ENCODE measurements around the gene SLC36A1.

The SLC36A1 gene

DNA sequence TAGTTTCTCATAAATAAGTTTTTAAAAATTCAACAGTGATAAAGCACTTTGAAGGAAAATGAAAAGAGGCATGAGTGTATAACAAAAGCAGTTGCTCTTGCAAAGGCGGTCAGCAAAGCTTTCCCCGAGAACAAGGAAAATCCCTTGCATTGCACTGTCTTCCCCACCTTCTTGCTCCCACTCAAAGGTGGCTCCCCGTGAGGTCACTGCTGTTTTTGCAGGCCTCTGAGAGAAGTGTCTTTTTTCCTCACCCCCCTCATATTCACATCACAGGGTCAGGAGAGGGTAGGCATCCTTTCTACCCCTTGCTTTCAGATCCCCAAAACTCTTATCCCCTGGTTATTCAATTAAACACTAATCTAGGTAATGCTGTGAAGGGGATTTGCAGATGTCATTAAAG lies 15.2 kb upstream of the SLC36A1 start:
- no peak for TF ChIP-seq BHLHE40 (IDR thresholded peaks at IDR 0.05; ENCODE audit: borderline replicate concordance)
- POLR2A ChIA-PET = no interaction called here
- CTCF ChIA-PET = no interaction called here
- no peak for DNase-seq (ENCODE audit: extremely low spot score)

DNA sequence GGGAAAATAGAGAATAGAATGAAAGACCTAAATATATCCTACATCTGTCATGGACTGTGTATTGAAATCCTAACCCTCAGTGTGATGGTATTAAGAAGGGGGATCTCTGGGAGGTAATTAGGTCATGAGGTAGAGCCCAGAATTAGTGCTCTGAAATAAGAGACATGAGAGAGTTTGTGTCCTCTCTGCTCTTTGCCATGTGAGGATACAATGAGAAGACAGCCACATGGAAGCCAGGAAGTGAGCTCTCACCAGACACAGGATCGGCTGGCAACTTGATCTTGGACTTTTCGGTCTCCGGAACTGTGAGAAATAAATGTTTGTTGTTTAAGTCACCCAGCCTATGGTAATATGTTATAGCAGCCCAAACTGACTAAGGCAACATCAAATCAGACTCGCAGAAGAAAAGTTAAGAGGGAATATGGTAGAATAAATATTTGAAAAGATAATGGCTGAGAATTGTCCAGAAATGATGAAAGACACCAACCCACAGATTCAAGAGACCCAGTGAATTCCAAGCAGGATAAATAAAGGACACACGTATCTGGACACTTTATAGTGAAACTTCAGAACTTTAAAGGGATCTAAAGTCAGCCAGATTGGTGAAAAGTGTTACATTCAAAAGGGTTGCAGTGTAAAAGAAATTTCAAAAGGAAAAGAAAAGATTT lies 12.7 kb upstream of the SLC36A1 start:
- TF ChIP-seq ELF4 (IDR thresholded peaks at IDR 0.05) (no peak), SUZ12 (IDR thresholded peaks at IDR 0.05) (no peak), L3MBTL2 (conservative IDR thresholded peaks at IDR 0.05) (no peak), ARNT (IDR thresholded peaks at IDR 0.05) (no peak), TARDBP (IDR thresholded peaks at IDR 0.05) (no peak), FOXA1 (IDR thresholded peaks at IDR 0.05) (no peak), BHLHE40 (IDR thresholded peaks at IDR 0.05; ENCODE audit: borderline replicate concordance) (no peak)
- DNase-seq (ENCODE audit: extremely low spot score) = no peak
- POLR2A ChIA-PET = no interaction called here
- CTCF ChIA-PET = no interaction called here

DNA sequence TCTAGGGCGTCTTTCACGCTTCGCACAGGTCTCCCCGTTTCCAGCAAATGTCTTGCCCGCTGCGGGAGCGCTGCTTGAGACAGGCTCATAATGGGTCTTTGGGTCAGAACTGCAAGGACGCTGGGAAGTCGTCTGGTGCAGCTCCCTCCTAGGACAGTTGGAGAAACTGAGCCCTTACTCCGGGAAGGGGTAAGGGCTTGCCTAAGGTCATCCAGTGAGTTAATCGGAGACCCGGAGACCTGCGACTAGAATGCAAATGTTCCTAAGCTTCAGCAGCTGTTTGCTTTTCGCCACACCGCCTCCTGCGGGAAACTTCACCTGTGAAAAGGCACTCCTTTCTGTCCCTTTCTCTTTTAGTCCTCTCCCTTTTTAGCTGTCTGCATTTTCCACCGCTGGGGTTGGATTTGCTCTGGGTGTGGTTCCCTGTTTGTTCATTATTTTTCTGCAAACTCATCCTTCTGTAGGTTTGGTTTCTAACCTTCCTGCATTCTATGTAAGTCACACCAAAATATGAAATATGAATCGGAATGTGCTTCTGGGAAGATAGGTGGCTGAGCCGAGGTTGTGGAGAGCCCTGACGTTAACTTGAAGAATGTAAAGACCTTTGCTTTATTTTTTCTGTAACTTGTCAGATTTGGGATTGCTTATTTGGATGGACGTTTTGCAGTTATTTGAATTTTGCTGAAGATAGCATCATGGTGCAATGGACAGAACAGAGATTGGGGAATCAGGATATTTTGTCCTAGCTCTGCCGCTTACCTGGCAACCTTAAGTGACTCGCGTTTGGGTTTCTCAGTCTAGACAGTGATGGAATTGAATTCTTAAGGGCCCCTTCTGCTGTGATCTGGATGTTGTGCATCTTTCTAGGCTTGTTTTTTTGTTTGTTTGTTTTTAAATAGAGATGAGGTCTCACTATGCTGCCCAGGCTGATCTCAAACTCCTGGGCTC lies 909 bp downstream of the SLC36A1 start:
- ChIA-PET POLR2A (interaction anchor here (1.8 kb wide), 1 partner anchor 204 kb away, joined by 4 read pairs; no protein-coding TSS in a partner anchor), CTCF (interaction anchor here (0.7 to 2.2 kb wide), 8 partner anchors 11 to 210 kb away, joined by 3 to 14 read pairs (median 5); no protein-coding TSS in a partner anchor)
- no peak for TF ChIP-seq FOXM1 (IDR thresholded peaks at IDR 0.05; ENCODE audit: borderline replicate concordance)
- TF ChIP-seq L3MBTL2 (conservative IDR thresholded peaks at IDR 0.05) = no peak
- no peak for TF ChIP-seq LEF1 (IDR thresholded peaks at IDR 0.05; ENCODE audit: borderline replicate concordance)
- no peak for TF ChIP-seq HDGF (IDR thresholded peaks at IDR 0.05; ENCODE audit: borderline replicate concordance)
- no peak for TF ChIP-seq ELF4 (IDR thresholded peaks at IDR 0.05)
- no peak for TF ChIP-seq SUZ12 (IDR thresholded peaks at IDR 0.05)
- peak; percentile 14 for DNase-seq (ENCODE audit: extremely low spot score)

DNA sequence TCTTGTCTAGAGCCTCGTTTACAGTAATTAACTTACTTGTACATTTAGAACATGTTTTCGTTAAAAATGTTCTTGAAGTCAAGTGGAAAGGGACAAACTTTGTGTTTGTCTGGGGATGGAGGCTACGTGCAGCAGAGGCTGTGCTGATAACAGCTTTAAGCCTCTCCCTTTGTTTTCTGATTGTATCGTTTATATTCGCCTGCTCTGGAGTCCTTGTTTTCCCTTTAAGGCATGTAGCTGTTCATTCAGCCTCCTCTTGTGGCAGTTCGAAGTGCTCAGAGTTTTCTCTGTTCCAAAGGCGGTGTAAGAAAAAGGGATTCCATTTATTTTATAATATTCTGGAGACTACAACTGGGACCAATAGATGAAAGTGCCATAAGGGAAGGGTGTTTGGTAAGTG lies 1.9 kb downstream of the SLC36A1 start:
- ChIA-PET CTCF (interaction anchor here (1.0 kb wide), 2 partner anchors 10 to 203 kb away, joined by 4 to 5 read pairs; no protein-coding TSS in a partner anchor), POLR2A (no interaction called here)
- no peak for DNase-seq (ENCODE audit: extremely low spot score)
- TF ChIP-seq L3MBTL2 (conservative IDR thresholded peaks at IDR 0.05) = no peak
- no peak for TF ChIP-seq SP1 (IDR thresholded peaks at IDR 0.05)
- TF ChIP-seq FOXK2 (IDR thresholded peaks at IDR 0.05) = no peak
- no peak for TF ChIP-seq HDGF (IDR thresholded peaks at IDR 0.05; ENCODE audit: borderline replicate concordance)
- TF ChIP-seq ARNT (IDR thresholded peaks at IDR 0.05) = no peak
- TF ChIP-seq CTBP1 (IDR thresholded peaks at IDR 0.05; ENCODE audit: borderline replicate concordance) = no peak
- no peak for TF ChIP-seq FOXA1 (IDR thresholded peaks at IDR 0.05)
- no peak for TF ChIP-seq BHLHE40 (IDR thresholded peaks at IDR 0.05; ENCODE audit: borderline replicate concordance)
- TF ChIP-seq TARDBP (IDR thresholded peaks at IDR 0.05) = no peak
- no peak for TF ChIP-seq LEF1 (IDR thresholded peaks at IDR 0.05; ENCODE audit: borderline replicate concordance)
- TF ChIP-seq FOXM1 (IDR thresholded peaks at IDR 0.05; ENCODE audit: borderline replicate concordance) = no peak
- no peak for TF ChIP-seq ELF4 (IDR thresholded peaks at IDR 0.05)

DNA sequence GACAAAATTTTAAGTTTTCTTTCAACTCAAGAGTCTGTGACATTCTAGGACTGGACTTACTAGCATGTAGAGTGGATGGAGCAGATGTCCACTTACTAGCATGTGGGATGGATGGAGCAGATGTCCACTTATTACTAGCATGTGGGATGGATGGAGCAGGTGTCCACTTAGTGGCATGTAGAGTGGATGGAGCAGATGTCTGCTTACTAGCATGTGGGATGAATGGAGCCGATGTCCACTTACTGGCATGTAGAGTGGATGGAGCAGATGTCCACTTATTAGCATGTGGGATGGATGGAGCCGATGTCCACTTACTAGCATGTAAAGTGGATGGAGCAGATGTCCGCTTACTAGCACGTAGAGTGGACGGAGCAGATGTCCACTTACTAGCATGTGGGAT lies 2.4 kb downstream of the SLC36A1 start:
- CTCF ChIA-PET = interaction anchor here (0.7 to 1.0 kb wide), 3 partner anchors 9 to 202 kb away, joined by 3 to 5 read pairs (median 4); no protein-coding TSS in a partner anchor
- POLR2A ChIA-PET = no interaction called here
- no peak for DNase-seq (ENCODE audit: extremely low spot score)
- TF ChIP-seq SP1 (IDR thresholded peaks at IDR 0.05) = no peak
- no peak for TF ChIP-seq HDGF (IDR thresholded peaks at IDR 0.05; ENCODE audit: borderline replicate concordance)
- TF ChIP-seq ZNF384 (IDR thresholded peaks at IDR 0.05) = no peak
- no peak for TF ChIP-seq FOXA1 (IDR thresholded peaks at IDR 0.05)
- no peak for TF ChIP-seq FOXM1 (IDR thresholded peaks at IDR 0.05; ENCODE audit: borderline replicate concordance)
- TF ChIP-seq, protein P1, sequence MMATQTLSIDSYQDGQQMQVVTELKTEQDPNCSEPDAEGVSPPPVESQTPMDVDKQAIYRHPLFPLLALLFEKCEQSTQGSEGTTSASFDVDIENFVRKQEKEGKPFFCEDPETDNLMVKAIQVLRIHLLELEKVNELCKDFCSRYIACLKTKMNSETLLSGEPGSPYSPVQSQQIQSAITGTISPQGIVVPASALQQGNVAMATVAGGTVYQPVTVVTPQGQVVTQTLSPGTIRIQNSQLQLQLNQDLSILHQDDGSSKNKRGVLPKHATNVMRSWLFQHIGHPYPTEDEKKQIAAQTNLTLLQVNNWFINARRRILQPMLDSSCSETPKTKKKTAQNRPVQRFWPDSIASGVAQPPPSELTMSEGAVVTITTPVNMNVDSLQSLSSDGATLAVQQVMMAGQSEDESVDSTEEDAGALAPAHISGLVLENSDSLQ (IDR thresholded peaks at IDR 0.05) = no peak
- no peak for TF ChIP-seq CTBP1 (IDR thresholded peaks at IDR 0.05; ENCODE audit: borderline replicate concordance)
- no peak for TF ChIP-seq SUZ12 (IDR thresholded peaks at IDR 0.05)
- no peak for TF ChIP-seq ARNT (IDR thresholded peaks at IDR 0.05)
- TF ChIP-seq LEF1 (IDR thresholded peaks at IDR 0.05; ENCODE audit: borderline replicate concordance) = no peak
- no peak for TF ChIP-seq BHLHE40 (IDR thresholded peaks at IDR 0.05; ENCODE audit: borderline replicate concordance)
- TF ChIP-seq ELF4 (IDR thresholded peaks at IDR 0.05) = no peak
- TF ChIP-seq L3MBTL2 (conservative IDR thresholded peaks at IDR 0.05) = no peak
- TF ChIP-seq TARDBP (IDR thresholded peaks at IDR 0.05) = no peak
- TF ChIP-seq NFRKB (IDR thresholded peaks at IDR 0.05) = no peak
- TF ChIP-seq FOXK2 (IDR thresholded peaks at IDR 0.05) = no peak

DNA sequence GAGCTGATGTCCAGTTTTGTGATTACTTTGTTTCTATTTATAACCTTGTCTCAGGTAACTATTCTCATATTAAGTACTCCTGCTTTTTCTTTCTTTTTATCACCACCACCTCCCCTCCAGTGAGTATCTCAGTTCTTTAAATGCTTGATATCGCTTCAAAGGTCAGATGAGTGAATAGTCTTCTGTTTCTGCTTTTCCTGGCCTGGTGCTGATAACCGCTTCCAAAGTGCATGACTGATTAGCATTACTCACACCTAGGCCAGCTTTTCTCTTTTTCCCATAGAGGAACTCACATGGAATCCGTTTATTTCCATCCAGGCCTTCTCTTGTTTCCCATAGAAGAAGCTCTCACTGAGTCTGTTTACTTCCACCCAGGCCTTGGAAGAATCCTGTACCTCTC lies 3.2 kb downstream of the SLC36A1 start:
- ChIA-PET POLR2A (no interaction called here), CTCF (no interaction called here)
- no peak for DNase-seq (ENCODE audit: extremely low spot score)
- TF ChIP-seq LEF1 (IDR thresholded peaks at IDR 0.05; ENCODE audit: borderline replicate concordance) (no peak), NFRKB (IDR thresholded peaks at IDR 0.05) (no peak), CTBP1 (IDR thresholded peaks at IDR 0.05; ENCODE audit: borderline replicate concordance) (no peak), SP1 (IDR thresholded peaks at IDR 0.05) (no peak), SUZ12 (IDR thresholded peaks at IDR 0.05) (no peak), BHLHE40 (IDR thresholded peaks at IDR 0.05; ENCODE audit: borderline replicate concordance) (no peak), ZNF384 (IDR thresholded peaks at IDR 0.05) (no peak), FOXM1 (IDR thresholded peaks at IDR 0.05; ENCODE audit: borderline replicate concordance) (no peak), FOXA1 (IDR thresholded peaks at IDR 0.05) (no peak), HDGF (IDR thresholded peaks at IDR 0.05; ENCODE audit: borderline replicate concordance) (no peak), ELF4 (IDR thresholded peaks at IDR 0.05) (no peak), L3MBTL2 (conservative IDR thresholded peaks at IDR 0.05) (no peak), FOXK2 (IDR thresholded peaks at IDR 0.05) (no peak), ARNT (IDR thresholded peaks at IDR 0.05) (no peak), TARDBP (IDR thresholded peaks at IDR 0.05) (no peak)
- TF ChIP-seq, protein P1 (IDR thresholded peaks at IDR 0.05) = no peak

All from HEK293T (cell line).